ENCODE results near the gene IL3.
A peak's percentile ranks its signal among the peaks of the same experiment; 100 is the strongest.

IL3 gene

GRCh38 chr5:132072528-132072927 lies 12.1 kb downstream of the IL3 start:
- H3K4me1 ChIP-seq (ENCODE audit: insufficient read depth, low read length, poor library complexity, severe bottlenecking): peaks cover 44% of the 10 kb centered on the region
- no peaks in the 10 kb centered on the region for H3K79me2 ChIP-seq (ENCODE audit: insufficient read depth, low read length)
- H3K9ac ChIP-seq (ENCODE audit: low read depth, low read length, poor library complexity, severe bottlenecking): no peak overlapping the region
- no peaks in the 10 kb centered on the region for H3F3A ChIP-seq (ENCODE audit: low read depth)
- no peaks in the 10 kb centered on the region for H3K9me2 ChIP-seq (replicated peaks; ENCODE audit: low read depth, low read length)
- H3K36me3 ChIP-seq (ENCODE audit: insufficient read depth, low read length): no peaks in the 10 kb centered on the region
- H3K4me2 ChIP-seq (ENCODE audit: low read depth, low read length, poor library complexity, severe bottlenecking): no peak overlapping the region
- H3K9me3 ChIP-seq (ENCODE audit: insufficient read depth, low read depth, low read length): no peaks in the 10 kb centered on the region
- H3K27me3 ChIP-seq (ENCODE audit: insufficient read depth, low read length, poor library complexity, severe bottlenecking): no peaks in the 10 kb centered on the region
- H2AFZ ChIP-seq (ENCODE audit: low read length): no peak overlapping the region
- TF ChIP-seq EZH2phosphoT487 (IDR thresholded peaks at IDR 0.05; ENCODE audit: borderline replicate concordance): no peak
- no peak for TF ChIP-seq CTCF (conservative IDR thresholded peaks at IDR 0.05; ENCODE audit: low read length)
- no peak overlapping the region for H3K4me3 ChIP-seq (ENCODE audit: low read length, poor library complexity, severe bottlenecking)
- H4K20me1 ChIP-seq (ENCODE audit: insufficient read depth, low read length, poor library complexity, severe bottlenecking): no peaks in the 10 kb centered on the region

- no peaks in the 10 kb centered on the region for H3K27me3 ChIP-seq (ENCODE audit: insufficient read depth, low read length, poor library complexity, severe bottlenecking)
- no peaks in the 10 kb centered on the region for H4K20me1 ChIP-seq (ENCODE audit: insufficient read depth, low read length, poor library complexity, severe bottlenecking)
- no peak within 1 kb of the TSS for H2AFZ ChIP-seq (ENCODE audit: low read length)
- H3F3A ChIP-seq (ENCODE audit: low read depth): no peaks in the 10 kb centered on the region
- no peaks in the 10 kb centered on the region for H3K9me2 ChIP-seq (replicated peaks; ENCODE audit: low read depth, low read length)
- H3K9me3 ChIP-seq (ENCODE audit: insufficient read depth, low read depth, low read length): no peaks in the 10 kb centered on the region
- TF ChIP-seq EZH2phosphoT487 (IDR thresholded peaks at IDR 0.05; ENCODE audit: borderline replicate concordance) (no peak), CTCF (conservative IDR thresholded peaks at IDR 0.05; ENCODE audit: low read length) (no peak)
- no peak within 1 kb of the TSS for H3K4me3 ChIP-seq (ENCODE audit: low read length, poor library complexity, severe bottlenecking)
- H3K36me3 ChIP-seq (ENCODE audit: insufficient read depth, low read length): no peaks in the 10 kb centered on the region
- peak within 1 kb of the TSS; percentile 36 for H3K9ac ChIP-seq (ENCODE audit: low read depth, low read length, poor library complexity, severe bottlenecking)
- H3K4me2 ChIP-seq (ENCODE audit: low read depth, low read length, poor library complexity, severe bottlenecking): peak within 1 kb of the TSS; percentile 53
- H3K79me2 ChIP-seq (ENCODE audit: insufficient read depth, low read length): no peaks in the 10 kb centered on the region
- H3K4me1 ChIP-seq (ENCODE audit: insufficient read depth, low read length, poor library complexity, severe bottlenecking): peaks cover 44% of the 10 kb centered on the region
These were observed 13.0 kb downstream of the IL3 start, which contains the start of gene CSF2 for GRCh38 chr5:132073231-132074013. CSF2 (plus strand) TSS chr5:132073789; CDS start chr5:132073824, 35 bp downstream.

- Histone ChIP-seq H3K9me3 (ENCODE audit: insufficient read depth, low read depth, low read length) (no peaks in the 10 kb centered on the region), H3K4me3 (ENCODE audit: low read length, poor library complexity, severe bottlenecking) (no peak overlapping the region), H3K36me3 (ENCODE audit: insufficient read depth, low read length) (no peaks in the 10 kb centered on the region), H3K4me2 (ENCODE audit: low read depth, low read length, poor library complexity, severe bottlenecking) (peak overlapping the region; percentile 53), H3K79me2 (ENCODE audit: insufficient read depth, low read length) (no peaks in the 10 kb centered on the region), H3K4me1 (ENCODE audit: insufficient read depth, low read length, poor library complexity, severe bottlenecking) (peaks cover 44% of the 10 kb centered on the region), H3F3A (ENCODE audit: low read depth) (no peaks in the 10 kb centered on the region), H3K27me3 (ENCODE audit: insufficient read depth, low read length, poor library complexity, severe bottlenecking) (no peaks in the 10 kb centered on the region), H2AFZ (ENCODE audit: low read length) (no peak overlapping the region), H3K9me2 (replicated peaks; ENCODE audit: low read depth, low read length) (no peaks in the 10 kb centered on the region), H3K9ac (ENCODE audit: low read depth, low read length, poor library complexity, severe bottlenecking) (no peak overlapping the region), H4K20me1 (ENCODE audit: insufficient read depth, low read length, poor library complexity, severe bottlenecking) (no peaks in the 10 kb centered on the region)
- TF ChIP-seq EZH2phosphoT487 (IDR thresholded peaks at IDR 0.05; ENCODE audit: borderline replicate concordance) (no peak), CTCF (conservative IDR thresholded peaks at IDR 0.05; ENCODE audit: low read length) (no peak)
These were observed 13.8 kb downstream of the IL3 start for GRCh38 chr5:132074091-132074771.

Data from Loucy (cell line).